A549 treated with GW870086 at 1 μM for 4 hours (cell line): Measurements from ENCODE around the gene CSRP2. TPM values are rescaled to one million over a fixed set of nuclear protein-coding genes. Genes with fewer than 3 reads are reported as not detected.

Experiments used
- total RNA-seq: library from RNA; stranded (reverse); fragments of 200-300 nt; extraction: Qiagen RNA extraction; gene quantifications from 5 replicates; pipeline ENCODE4 v1.2.3, GENCODE V29; 2022; ENCODE audit warnings: low read depth

The CSRP2 gene
- 18.0 to 24.2 TPM (median 19.4 TPM) in 5 replicates for total RNA-seq

DNA sequence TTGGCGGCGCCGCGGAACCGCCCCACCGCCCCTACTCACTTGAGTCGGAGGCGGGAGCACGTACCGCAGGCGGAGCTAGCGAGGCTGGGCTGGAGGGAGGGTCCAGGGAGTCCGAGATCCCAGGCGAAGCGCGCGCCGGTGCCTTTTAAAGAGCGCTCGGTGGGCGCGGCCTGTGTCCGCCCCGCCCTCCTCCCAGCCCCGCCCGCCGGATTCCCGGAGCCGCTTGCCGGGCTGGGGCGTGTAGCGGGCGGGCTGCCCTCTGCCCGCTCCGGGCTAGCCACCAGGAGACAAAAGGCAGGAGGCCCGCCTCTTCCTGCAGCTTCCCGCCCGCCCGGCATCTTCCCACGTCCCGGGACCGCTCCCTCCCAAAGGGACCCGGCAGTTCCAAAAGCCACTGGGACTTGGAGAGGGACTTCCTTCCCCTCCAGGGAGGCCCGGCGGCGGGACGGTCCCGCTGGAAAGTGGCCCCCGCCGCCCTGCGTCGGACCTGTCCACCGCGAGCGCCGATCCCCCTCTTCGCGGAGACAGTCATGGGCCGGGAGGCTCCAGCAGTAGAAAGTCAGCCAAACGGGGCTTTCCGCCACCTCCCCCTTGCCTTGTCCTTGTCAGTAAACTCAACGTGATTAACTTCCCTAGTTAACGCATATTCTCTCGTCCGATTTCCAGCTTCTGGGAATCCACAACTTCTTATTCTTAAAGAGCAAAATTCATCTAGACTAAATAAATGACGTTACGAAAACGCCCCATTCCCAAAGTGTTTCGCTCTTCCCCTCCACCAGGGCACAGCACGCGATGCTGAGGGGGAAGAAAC, at the start of gene CSRP2:
Gene CSRP2, minus strand, starts transcription at position 121 of the 811 bp plus-strand sequence. CDS start 12,759 bp downstream, outside the sequence.

Other genes starting within 250 kb of the CSRP2 start
- gene ZDHHC17, start 114.9 kb downstream of the CSRP2 start, total RNA-seq = 6.3 to 15.7 TPM (median 10.7 TPM) in 5 replicates
- gene E2F7, start 186.6 kb upstream of the CSRP2 start, total RNA-seq = 5.0 to 8.2 TPM (median 7.7 TPM) in 5 replicates